ENCODE data around the gene MFNG. TPM values are rescaled to one million over a fixed set of nuclear protein-coding genes. Genes with fewer than 3 reads are reported as not detected.
A peak's percentile ranks its signal among the peaks of the same experiment; 100 is the strongest.
"Not testable (repeated sequence)": the region's sequence is repeated elsewhere in the genome, so short reads cannot be mapped to it uniquely, and the experiment has no call there.

MFNG gene
- total RNA-seq, 2 experiments from 2014 or later = 218 to 219 TPM

- POLR2A ChIA-PET = no interaction called here
- peaks cover 52% of the 10 kb centered on the region for H3K36me3 Mint-ChIP-seq (ENCODE audit: low read depth)
- no peaks in the 10 kb centered on the region for H3K9me3 Mint-ChIP-seq
- no peak for DNase-seq
- CTCF ChIA-PET = interaction anchor here (0.5 to 2.2 kb wide), 4 partner anchors 8 to 133 kb away, joined by 3 to 5 read pairs (median 4); no protein-coding TSS in a partner anchor
- no peak overlapping the region for H3K27ac Mint-ChIP-seq
- H3K27me3 Mint-ChIP-seq = no peaks in the 10 kb centered on the region
- H3K4me3 Mint-ChIP-seq = no peak overlapping the region
- H3K4me1 Mint-ChIP-seq = peaks cover 5% of the 10 kb centered on the region
These were observed 12.7 kb downstream of the MFNG start for GRCh38 chr22:37473437-37473946.

GRCh38 chr22:37472418-37473006, 13.7 kb downstream of the MFNG start:
- DNase-seq = peak; percentile 53
- H3K4me3 Mint-ChIP-seq = no peak overlapping the region
- H3K4me1 Mint-ChIP-seq = peaks cover 5% of the 10 kb centered on the region
- H3K9me3 Mint-ChIP-seq = no peaks in the 10 kb centered on the region
- no peaks in the 10 kb centered on the region for H3K27me3 Mint-ChIP-seq
- POLR2A ChIA-PET = no interaction called here
- H3K27ac Mint-ChIP-seq = no peak overlapping the region
- H3K36me3 Mint-ChIP-seq (ENCODE audit: low read depth) = peaks cover 53% of the 10 kb centered on the region
- CTCF ChIA-PET = interaction anchor here (0.5 to 2.2 kb wide), 17 partner anchors 10 to 289 kb away, joined by 3 to 13 read pairs (median 4); partner anchors contain the start of gene RAC2

- Mint-ChIP-seq H3K4me1 (peaks cover 4% of the 10 kb centered on the region), H3K27me3 (no peaks in the 10 kb centered on the region), H3K36me3 (ENCODE audit: low read depth) (peaks cover 47% of the 10 kb centered on the region), H3K4me3 (no peak overlapping the region), H3K27ac (no peak overlapping the region), H3K9me3 (no peaks in the 10 kb centered on the region)
- no peak for DNase-seq
- ChIA-PET POLR2A (no interaction called here), CTCF (interaction anchor here (0.5 to 2.2 kb wide), 16 partner anchors 10 to 289 kb away, joined by 3 to 13 read pairs (median 4); partner anchors contain the start of gene RAC2)
These were observed 14.3 kb downstream of the MFNG start for GRCh38 chr22:37471727-37472417.

- H3K27ac Mint-ChIP-seq = no peak overlapping the region
These were observed 16.1 kb downstream of the MFNG start for GRCh38 chr22:37470087-37470445.

GRCh38 chr22:37469416-37470086, 16.6 kb downstream of the MFNG start:
- Mint-ChIP-seq H3K27me3 (no peaks in the 10 kb centered on the region), H3K27ac (peak overlapping the region; percentile 43), H3K4me1 (peaks cover 8% of the 10 kb centered on the region), H3K36me3 (ENCODE audit: low read depth) (peaks cover 47% of the 10 kb centered on the region), H3K9me3 (no peaks in the 10 kb centered on the region), H3K4me3 (no peak overlapping the region)
- CTCF ChIA-PET = interaction anchor here (1.3 to 1.7 kb wide), 2 partner anchors 12 to 98 kb away, joined by 3 to 5 read pairs; no protein-coding TSS in a partner anchor
- POLR2A ChIA-PET = no interaction called here
- no peak for DNase-seq

More at GRCh38 chr22:37470087-37470445, 16.1 kb downstream of the MFNG start:
- peaks cover 6% of the 10 kb centered on the region for H3K4me1 Mint-ChIP-seq
- peaks cover 52% of the 10 kb centered on the region for H3K36me3 Mint-ChIP-seq (ENCODE audit: low read depth)
- CTCF ChIA-PET = interaction anchor here (1.3 to 1.7 kb wide), 2 partner anchors 12 to 97 kb away, joined by 3 to 5 read pairs; no protein-coding TSS in a partner anchor
- no peaks in the 10 kb centered on the region for H3K27me3 Mint-ChIP-seq
- no peak for DNase-seq
- H3K4me3 Mint-ChIP-seq = no peak overlapping the region
- H3K9me3 Mint-ChIP-seq = no peaks in the 10 kb centered on the region
- POLR2A ChIA-PET = no interaction called here

- H3K27me3 Mint-ChIP-seq, H3K27ac Mint-ChIP-seq, POLR2A ChIA-PET, H3K9me3 Mint-ChIP-seq, H3K4me3 Mint-ChIP-seq, DNase-seq, CTCF ChIA-PET, H3K4me1 Mint-ChIP-seq: not testable (repeated sequence)
- H3K36me3 Mint-ChIP-seq (ENCODE audit: low read depth) = peaks cover 44% of the 10 kb centered on the region
These were observed 17.9 kb downstream of the MFNG start for GRCh38 chr22:37468201-37468695.

- CTCF ChIA-PET = interaction anchor here (0.7 kb wide), 1 partner anchor 150 kb away, joined by 3 read pairs; no protein-coding TSS in a partner anchor
These were observed 18.7 kb downstream of the MFNG start for GRCh38 chr22:37467391-37467955.

GRCh38 chr22:37464181-37464580, 22.0 kb downstream of the MFNG start:
- Mint-ChIP-seq H3K4me1 (peaks cover 7% of the 10 kb centered on the region), H3K27me3 (no peaks in the 10 kb centered on the region), H3K9me3 (no peaks in the 10 kb centered on the region), H3K4me3 (no peak overlapping the region), H3K27ac (no peak overlapping the region), H3K36me3 (ENCODE audit: low read depth) (peaks cover 21% of the 10 kb centered on the region)
- ChIA-PET POLR2A (no interaction called here), CTCF (interaction anchor here (0.6 to 0.8 kb wide), 2 partner anchors 518 to 699 kb away, joined by 3 to 5 read pairs; no protein-coding TSS in a partner anchor)
- DNase-seq = no peak

More at GRCh38 chr22:37467391-37467955, 18.7 kb downstream of the MFNG start:
- peaks cover 9% of the 10 kb centered on the region for H3K4me1 Mint-ChIP-seq
- POLR2A ChIA-PET = no interaction called here
- no peak overlapping the region for H3K27ac Mint-ChIP-seq
- no peaks in the 10 kb centered on the region for H3K27me3 Mint-ChIP-seq
- H3K4me3 Mint-ChIP-seq = no peak overlapping the region
- no peak for DNase-seq
- no peaks in the 10 kb centered on the region for H3K9me3 Mint-ChIP-seq
- H3K36me3 Mint-ChIP-seq (ENCODE audit: low read depth) = peaks cover 39% of the 10 kb centered on the region

- CTCF ChIA-PET = no interaction called here
- H3K4me3 Mint-ChIP-seq = no peak overlapping the region
- POLR2A ChIA-PET = no interaction called here
- no peak overlapping the region for H3K27ac Mint-ChIP-seq
- H3K27me3 Mint-ChIP-seq = no peaks in the 10 kb centered on the region
- DNase-seq = peak; percentile 30
- H3K9me3 Mint-ChIP-seq = no peaks in the 10 kb centered on the region
- peaks cover 17% of the 10 kb centered on the region for H3K36me3 Mint-ChIP-seq (ENCODE audit: low read depth)
- H3K4me1 Mint-ChIP-seq = peaks cover 7% of the 10 kb centered on the region
These were observed 23.2 kb downstream of the MFNG start for GRCh38 chr22:37462983-37463382.

- Mint-ChIP-seq H3K4me1 (peaks cover 9% of the 10 kb centered on the region), H3K9me3 (no peaks in the 10 kb centered on the region), H3K4me3 (no peak overlapping the region), H3K36me3 (ENCODE audit: low read depth) (peaks cover 14% of the 10 kb centered on the region), H3K27ac (peak overlapping the region; percentile 52), H3K27me3 (no peaks in the 10 kb centered on the region)
- ChIA-PET POLR2A (no interaction called here), CTCF (interaction anchor here (1.8 kb wide), 1 partner anchor 10 kb away, joined by 7 read pairs; no protein-coding TSS in a partner anchor)
- DNase-seq = no peak
These were observed 23.7 kb downstream of the MFNG start for GRCh38 chr22:37462436-37462835.

GRCh38 chr22:37461961-37462360, 24.2 kb downstream of the MFNG start:
- Mint-ChIP-seq H3K4me1 (peaks cover 10% of the 10 kb centered on the region), H3K4me3 (no peak overlapping the region), H3K9me3 (no peaks in the 10 kb centered on the region), H3K27ac (no peak overlapping the region), H3K27me3 (no peaks in the 10 kb centered on the region), H3K36me3 (ENCODE audit: low read depth) (peaks cover 14% of the 10 kb centered on the region)
- CTCF ChIA-PET = interaction anchor here (0.7 to 1.8 kb wide), 2 partner anchors 10 to 165 kb away, joined by 3 to 7 read pairs; no protein-coding TSS in a partner anchor
- POLR2A ChIA-PET = no interaction called here
- no peak for DNase-seq

GRCh38 chr22:37460684-37461083, 25.5 kb downstream of the MFNG start:
- H3K4me1 Mint-ChIP-seq = peaks cover 10% of the 10 kb centered on the region
- H3K9me3 Mint-ChIP-seq = no peaks in the 10 kb centered on the region
- DNase-seq = no peak
- H3K27ac Mint-ChIP-seq = no peak overlapping the region
- no peaks in the 10 kb centered on the region for H3K27me3 Mint-ChIP-seq
- H3K36me3 Mint-ChIP-seq (ENCODE audit: low read depth) = peaks cover 9% of the 10 kb centered on the region
- no peak overlapping the region for H3K4me3 Mint-ChIP-seq
- CTCF ChIA-PET = interaction anchor here (1.8 kb wide), 1 partner anchor 11 kb away, joined by 7 read pairs; no protein-coding TSS in a partner anchor
- POLR2A ChIA-PET = no interaction called here

Measured in activated CD4-positive, alpha-beta T cell treated with anti-CD3 and anti-CD28 coated beads, Interleukin-2, amount 10 ng/mL, durations not matched to agents 7 days and 5 days (primary cell).